GM13976 (cell line): ENCODE results near the gene VWA5B1.

Experiments used
- DNase-seq: peaks from one replicate; pipeline ENCODE4 v3.0.0; 2012; ENCODE audit warnings: low spot score
- CTCF ChIP-seq: IDR thresholded peaks from 2 replicates; pipeline ENCODE4 v1.5.1; 2012; ENCODE audit warnings: borderline replicate concordance, mild to moderate bottlenecking; ENCODE audit not compliant: insufficient read depth; ENCODE audit errors: extremely low read depth, missing control alignments, control extremely low read depth
- in situ Hi-C: fragments of 300-500 bp; cut with MboI; formaldehyde crosslinking; loops from one replicate; pipeline ENCODE4 v1.12.0; 2022; ENCODE audit warnings: low sequenced_read_pairs, mixed read lengths, inconsistent platforms; ENCODE audit not compliant: unreplicated experiment

The VWA5B1 gene

GRCh38 chr1:20255666-20256065 lies 35.0 kb upstream of the VWA5B1 start:
- in situ Hi-C loops = no loop called here
- no peak for TF ChIP-seq CTCF
- DNase-seq = no peak

GRCh38 chr1:20259646-20260045 lies 31.0 kb upstream of the VWA5B1 start:
- no peak for TF ChIP-seq CTCF
- DNase-seq = no peak
- in situ Hi-C loops = no loop called here

- no peak for TF ChIP-seq CTCF
- in situ Hi-C loops = no loop called here
- DNase-seq = no peak
Measured at GRCh38 chr1:20261095-20261494, 29.6 kb upstream of the VWA5B1 start.

- DNase-seq = no peak
- no peak for TF ChIP-seq CTCF
- in situ Hi-C loops = no loop called here
Measured at GRCh38 chr1:20262810-20263534, 27.7 kb upstream of the VWA5B1 start.

- in situ Hi-C loops = no loop called here
- no peak for DNase-seq
- no peak for TF ChIP-seq CTCF
Measured at GRCh38 chr1:20265250-20265649, 25.4 kb upstream of the VWA5B1 start.

- TF ChIP-seq CTCF = no peak
- no peak for DNase-seq
Measured at GRCh38 chr1:20266141-20266540, 24.5 kb upstream of the VWA5B1 start.

More at GRCh38 chr1:20266141-20266540, 24.5 kb upstream of the VWA5B1 start:
- in situ Hi-C loops = no loop called here
